Ascending aorta (tissue), 2 donors: ENCODE data around the gene PAFAH1B1. TPM values are rescaled to one million over a fixed set of nuclear protein-coding genes. Genes with fewer than 3 reads are reported as not detected.

ENCODE experiments used
- DNase-seq, 2 donors: peaks; one replicate each; pipeline ENCODE4 v3.0.0-alpha.2; 2019; ENCODE audit warnings: low spot score in 2 of 2
- H3K27ac ChIP-seq, 2 donors: fragments of 200-600 bp; sonication (generic); one replicate each; pipeline ENCODE4 v1.5.1; 2016 to 2017; ENCODE audit warnings: mild to moderate bottlenecking in 1 of 2
- H3K27me3 ChIP-seq: fragments of 200-600 bp; sonication (generic); one replicate; pipeline ENCODE4 v1.5.1; 2017
- H3K36me3 ChIP-seq, 2 donors: fragments of 200-600 bp; sonication (generic); one replicate each; pipeline ENCODE4 v1.5.1; 2016
- H3K4me1 ChIP-seq, 2 donors: fragments of 200-600 bp; sonication (generic); one replicate each; pipeline ENCODE4 v1.5.1; 2016 to 2017; ENCODE audit warnings: mild to moderate bottlenecking in 1 of 2
- H3K4me3 ChIP-seq, 2 donors: fragments of 200-600 bp; sonication (generic); one replicate each; pipeline ENCODE4 v1.5.1; 2016 to 2017; ENCODE audit warnings: mild to moderate bottlenecking in 1 of 2
- H3K9me3 ChIP-seq, 2 donors: fragments of 200-600 bp; sonication (generic); one replicate each; pipeline ENCODE4 v1.5.1; 2016
- intact Hi-C: fragments of 100-400 bp; cut with DNase I; formaldehyde crosslinking; loops from one replicate; pipeline ENCODE4 v1.15.1; 2023
- total RNA-seq: library from RNA; depleted of rRNA; stranded (reverse); fragments of >200 nt; gene quantifications from one replicate; pipeline ENCODE4 v1.1.0, GENCODE V29; 2016
- TF ChIP-seq, protein P1 (sequence below), 3 experiments: fragments of 200-600 bp in 2 of 3; fragments of 450-650 bp in 1 of 3; sonication (generic) in 2 of 3; IDR thresholded peaks; one replicate each; pipeline ENCODE4 v1.5.1; 2016 to 2019; ENCODE audit warnings: antibody characterized with exemption in 3 of 3, mild to moderate bottlenecking in 1 of 3, moderate library complexity in 1 of 3

PAFAH1B1 gene
- total RNA-seq, 1 donor from 2014 or later = 29.6 TPM

DNA sequence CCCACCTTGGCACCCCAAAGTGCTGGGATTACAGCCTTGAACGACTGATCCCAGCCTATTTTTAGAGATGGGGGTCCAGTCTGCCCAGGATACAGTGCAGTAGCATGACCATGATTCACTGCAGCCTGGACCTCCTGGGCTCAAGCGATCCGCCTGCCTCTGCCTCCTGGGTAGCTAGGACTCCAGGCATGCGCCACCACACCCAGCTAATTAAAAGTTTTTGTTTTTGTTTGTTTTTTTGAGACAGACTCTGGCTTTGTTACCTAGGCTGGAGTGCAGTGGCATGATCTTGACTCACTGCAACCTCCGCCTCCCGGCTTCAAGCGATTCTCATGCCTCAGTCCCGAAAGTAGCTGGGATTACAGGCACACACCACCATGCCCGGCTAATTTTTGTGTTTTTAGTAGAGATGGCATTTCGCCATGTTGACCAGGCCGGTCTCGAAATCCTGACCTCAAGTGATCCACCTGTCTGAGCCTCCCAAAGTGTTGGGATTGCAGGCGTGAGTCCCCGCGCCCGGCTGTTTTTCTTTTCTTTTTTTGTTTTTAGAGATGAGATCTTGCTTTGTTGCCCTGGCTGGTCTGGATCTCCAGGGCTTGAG is 2.3 kb upstream of the PAFAH1B1 start:
- H3K27me3 ChIP-seq = no peaks in the 10 kb centered on the region
- H3K27ac ChIP-seq = no peak overlapping the region
- TF ChIP-seq, protein P1, sequence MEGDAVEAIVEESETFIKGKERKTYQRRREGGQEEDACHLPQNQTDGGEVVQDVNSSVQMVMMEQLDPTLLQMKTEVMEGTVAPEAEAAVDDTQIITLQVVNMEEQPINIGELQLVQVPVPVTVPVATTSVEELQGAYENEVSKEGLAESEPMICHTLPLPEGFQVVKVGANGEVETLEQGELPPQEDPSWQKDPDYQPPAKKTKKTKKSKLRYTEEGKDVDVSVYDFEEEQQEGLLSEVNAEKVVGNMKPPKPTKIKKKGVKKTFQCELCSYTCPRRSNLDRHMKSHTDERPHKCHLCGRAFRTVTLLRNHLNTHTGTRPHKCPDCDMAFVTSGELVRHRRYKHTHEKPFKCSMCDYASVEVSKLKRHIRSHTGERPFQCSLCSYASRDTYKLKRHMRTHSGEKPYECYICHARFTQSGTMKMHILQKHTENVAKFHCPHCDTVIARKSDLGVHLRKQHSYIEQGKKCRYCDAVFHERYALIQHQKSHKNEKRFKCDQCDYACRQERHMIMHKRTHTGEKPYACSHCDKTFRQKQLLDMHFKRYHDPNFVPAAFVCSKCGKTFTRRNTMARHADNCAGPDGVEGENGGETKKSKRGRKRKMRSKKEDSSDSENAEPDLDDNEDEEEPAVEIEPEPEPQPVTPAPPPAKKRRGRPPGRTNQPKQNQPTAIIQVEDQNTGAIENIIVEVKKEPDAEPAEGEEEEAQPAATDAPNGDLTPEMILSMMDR (IDR thresholded peaks at IDR 0.05) = no peak
- peaks cover 3 to 9% of the 10 kb centered on the region in 2 donors for H3K4me1 ChIP-seq
- H3K36me3 ChIP-seq = no peaks in the 10 kb centered on the region
- no peak overlapping the region for H3K4me3 ChIP-seq
- DNase-seq = no peak
- no peaks in the 10 kb centered on the region for H3K9me3 ChIP-seq
- intact Hi-C loops = loop anchor here (5.0 to 10.0 kb wide), 3 partner anchors 61 to 414 kb away; no protein-coding TSS in a partner anchor

DNA sequence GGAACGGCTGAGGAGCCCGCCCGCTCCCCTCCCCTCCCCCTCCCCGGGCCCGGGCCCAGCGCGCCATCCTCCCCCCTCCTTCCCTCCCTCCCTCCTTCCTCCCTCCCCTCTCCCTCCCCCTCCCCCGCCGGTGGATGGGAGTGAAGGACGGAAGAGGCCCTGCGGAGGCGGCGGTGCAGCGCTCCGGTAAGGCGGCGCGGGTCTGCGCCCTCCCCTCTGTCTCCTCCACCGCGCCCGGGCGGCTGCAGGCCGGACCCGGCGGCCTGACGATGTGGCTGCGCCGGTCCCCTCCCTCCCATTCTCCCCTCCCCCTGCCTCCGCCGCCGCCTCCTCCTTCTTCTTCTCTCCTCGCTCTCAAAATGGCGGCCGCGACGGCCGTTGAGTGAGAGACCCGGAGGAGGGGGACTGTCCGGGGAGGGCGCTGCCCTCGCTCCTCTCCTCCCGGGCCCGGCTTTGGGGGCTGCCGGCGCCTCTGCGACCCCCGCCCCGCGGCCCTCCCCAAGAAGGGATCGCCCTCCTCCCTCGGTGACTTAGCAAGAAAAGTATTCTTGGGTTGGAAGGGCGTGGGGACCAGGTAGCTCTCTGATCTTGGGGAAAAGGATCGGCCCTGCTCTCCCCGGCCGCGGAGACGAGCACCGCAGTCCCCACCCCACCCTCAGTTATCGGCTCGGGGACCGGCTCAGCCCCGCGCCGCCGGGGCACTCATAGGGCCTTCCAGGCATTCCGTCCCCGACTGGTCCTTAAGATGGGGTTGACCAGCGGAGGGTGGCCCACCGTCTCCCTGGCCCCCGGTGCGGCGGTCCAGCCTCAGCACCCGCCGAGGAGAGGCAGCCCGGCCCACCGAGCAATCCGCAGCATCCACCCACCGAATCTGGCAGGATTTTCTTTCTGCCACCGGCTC is 617 bp downstream of the PAFAH1B1 start:
- H3K9me3 ChIP-seq = no peaks in the 10 kb centered on the region
- peak overlapping the region; percentile 75 to 92 for H3K4me3 ChIP-seq
- no peaks in the 10 kb centered on the region for H3K36me3 ChIP-seq
- no peaks in the 10 kb centered on the region for H3K27me3 ChIP-seq
- peak; percentile 31 to 90 for DNase-seq
- intact Hi-C loops = loop anchor here (1.0 to 10.0 kb wide), 5 partner anchors 58 to 411 kb away; partner anchors contain the start of genes CLUH and METTL16
- H3K27ac ChIP-seq = peak overlapping the region; percentile 96 to 98
- H3K4me1 ChIP-seq = peaks cover 6 to 17% of the 10 kb centered on the region in 2 donors
- TF ChIP-seq, protein P1 (IDR thresholded peaks at IDR 0.05) = no peak

DNA sequence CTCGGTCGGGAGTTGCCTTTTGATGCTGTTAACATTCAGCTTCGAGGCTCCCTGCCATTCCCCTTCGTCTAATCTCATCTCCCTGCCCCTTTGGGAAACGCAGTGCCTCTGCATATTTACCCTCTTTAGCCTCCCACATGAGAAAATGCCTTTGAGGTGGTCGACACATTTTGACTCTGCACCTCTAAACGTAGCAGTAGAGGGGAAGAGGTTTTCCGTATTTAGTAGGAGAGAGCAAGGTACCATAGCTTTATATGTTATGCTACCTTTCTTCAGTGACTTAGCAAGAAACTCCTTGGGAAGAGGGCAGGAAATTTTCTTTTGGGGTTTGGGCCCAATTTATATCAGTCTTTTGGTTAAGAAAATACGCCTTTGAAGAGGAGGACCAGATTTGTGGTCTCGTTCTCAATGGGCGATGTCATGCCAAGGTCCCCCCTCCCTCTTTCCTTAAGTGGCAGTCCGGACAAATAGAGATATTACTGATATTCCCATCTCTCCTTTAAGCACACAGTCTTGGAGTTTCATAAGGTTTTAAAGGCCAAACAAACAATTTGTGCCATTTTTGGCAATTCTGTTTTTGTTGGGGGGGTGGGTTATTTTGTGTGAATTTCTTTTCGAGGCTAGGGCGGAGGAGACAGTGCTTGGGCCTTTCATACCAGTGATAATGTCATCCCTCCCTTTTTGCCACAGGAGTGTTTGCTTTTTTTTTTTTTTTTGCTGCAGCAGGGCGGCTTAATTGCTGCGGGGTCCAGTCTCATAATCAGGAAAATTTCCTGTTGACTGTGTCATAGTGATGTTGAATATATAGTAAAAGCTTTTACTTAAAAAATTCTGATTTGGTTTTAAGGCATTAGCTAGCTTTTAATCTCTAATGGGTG is 1.5 kb downstream of the PAFAH1B1 start:
- peak overlapping the region; percentile 75 to 92 for H3K4me3 ChIP-seq
- peak overlapping the region; percentile 96 to 98 for H3K27ac ChIP-seq
- H3K27me3 ChIP-seq = no peaks in the 10 kb centered on the region
- intact Hi-C loops = loop anchor here (5.0 to 10.0 kb wide), 4 partner anchors 37 to 410 kb away; no protein-coding TSS in a partner anchor
- H3K4me1 ChIP-seq = peaks cover 6 to 21% of the 10 kb centered on the region in 2 donors
- TF ChIP-seq, protein P1 (IDR thresholded peaks at IDR 0.05) = no peak
- DNase-seq = no peak
- H3K36me3 ChIP-seq = no peaks in the 10 kb centered on the region
- no peaks in the 10 kb centered on the region for H3K9me3 ChIP-seq

DNA sequence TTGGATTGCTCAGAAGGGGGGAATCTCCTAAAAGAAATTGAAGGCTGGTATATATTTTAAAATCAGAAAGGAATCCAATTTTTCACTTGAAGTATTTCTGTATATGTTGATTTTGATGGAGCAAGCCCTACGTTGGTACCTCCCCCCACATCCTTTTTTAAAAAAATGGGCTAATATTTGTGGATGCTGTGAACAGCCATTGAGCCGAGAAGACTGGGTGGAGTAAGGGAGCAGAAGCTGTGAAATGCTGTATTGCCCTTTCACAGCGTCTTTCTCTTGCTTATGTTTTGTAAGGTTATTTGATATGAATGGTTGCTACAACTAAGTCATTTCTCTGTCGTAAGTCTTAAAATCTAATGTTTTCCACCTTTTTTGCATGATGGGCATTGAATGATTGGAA is 2.3 kb downstream of the PAFAH1B1 start:
- TF ChIP-seq, protein P1 (IDR thresholded peaks at IDR 0.05) = no peak
- no peaks in the 10 kb centered on the region for H3K36me3 ChIP-seq
- intact Hi-C loops = loop anchor here (5.0 to 10.0 kb wide), 2 partner anchors 37 to 409 kb away; no protein-coding TSS in a partner anchor
- no peak for DNase-seq
- peak overlapping the region; percentile 75 to 92 for H3K4me3 ChIP-seq
- peak overlapping the region in 1 of 2 donors; percentile 98 for H3K27ac ChIP-seq
- peaks cover 6 to 23% of the 10 kb centered on the region in 2 donors for H3K4me1 ChIP-seq
- no peaks in the 10 kb centered on the region for H3K9me3 ChIP-seq
- H3K27me3 ChIP-seq = no peaks in the 10 kb centered on the region

DNA sequence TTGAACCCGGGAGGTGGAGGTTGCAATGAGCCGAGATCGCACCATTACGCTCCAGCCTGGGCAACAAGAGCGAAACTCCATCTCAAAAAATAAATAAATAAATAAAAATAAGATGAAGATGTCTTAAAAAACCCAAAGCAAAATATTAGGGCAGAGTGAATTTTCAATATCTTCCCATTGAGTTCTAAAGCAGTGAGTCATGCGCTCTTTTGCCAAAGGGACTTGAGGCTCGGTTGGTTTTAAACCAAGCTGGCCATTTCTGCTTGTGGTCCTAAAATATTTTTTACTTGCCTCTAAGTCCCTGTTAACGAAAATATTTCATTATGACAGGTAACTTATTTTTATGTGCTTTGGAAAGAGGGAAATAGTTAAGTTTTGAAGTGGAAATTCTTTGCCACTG is 4.7 kb downstream of the PAFAH1B1 start:
- Histone ChIP-seq H3K4me3 (peak overlapping the region in 1 of 2 donors; percentile 34), H3K36me3 (no peaks in the 10 kb centered on the region), H3K27ac (peak overlapping the region in 1 of 2 donors; percentile 44), H3K9me3 (no peaks in the 10 kb centered on the region), H3K27me3 (no peaks in the 10 kb centered on the region), H3K4me1 (peaks cover 5 to 36% of the 10 kb centered on the region in 2 donors)
- TF ChIP-seq, protein P1 (IDR thresholded peaks at IDR 0.05) = no peak
- intact Hi-C loops = loop anchor here (5.0 to 10.0 kb wide), 2 partner anchors 34 to 407 kb away; no protein-coding TSS in a partner anchor
- no peak for DNase-seq
